Stimulated activated CD4-positive, alpha-beta T cell treated with anti-CD3 and anti-CD28 coated beads, Interleukin-15, amount 100 ng/mL, for 24 hours (primary cell): ENCODE measurements around the gene TXNDC5.

ENCODE experiments used
- DNase-seq: peaks from one replicate; pipeline ENCODE4 v3.0.0-alpha.2; 2020

The TXNDC5 gene

DNA sequence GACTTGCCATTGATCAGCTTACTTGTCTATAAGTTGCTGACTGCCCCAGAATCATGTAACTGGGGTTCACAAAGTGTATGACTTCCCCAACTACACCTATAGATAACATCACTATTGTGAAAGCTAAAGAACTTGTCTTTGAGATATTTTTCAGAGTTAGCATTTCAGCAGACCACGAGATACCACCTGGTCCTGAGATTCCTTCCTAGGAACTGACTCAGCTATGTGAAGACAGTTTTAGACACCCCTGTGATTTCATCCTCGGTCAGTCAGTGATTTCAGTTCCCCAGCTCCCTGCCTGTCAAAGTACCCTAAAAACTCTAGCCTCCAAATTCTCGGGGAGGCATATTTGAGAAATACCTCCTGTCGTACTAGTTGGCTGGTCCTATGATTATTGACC is 62.4 kb downstream of the TXNDC5 start:
- DNase-seq = no peak

DNA sequence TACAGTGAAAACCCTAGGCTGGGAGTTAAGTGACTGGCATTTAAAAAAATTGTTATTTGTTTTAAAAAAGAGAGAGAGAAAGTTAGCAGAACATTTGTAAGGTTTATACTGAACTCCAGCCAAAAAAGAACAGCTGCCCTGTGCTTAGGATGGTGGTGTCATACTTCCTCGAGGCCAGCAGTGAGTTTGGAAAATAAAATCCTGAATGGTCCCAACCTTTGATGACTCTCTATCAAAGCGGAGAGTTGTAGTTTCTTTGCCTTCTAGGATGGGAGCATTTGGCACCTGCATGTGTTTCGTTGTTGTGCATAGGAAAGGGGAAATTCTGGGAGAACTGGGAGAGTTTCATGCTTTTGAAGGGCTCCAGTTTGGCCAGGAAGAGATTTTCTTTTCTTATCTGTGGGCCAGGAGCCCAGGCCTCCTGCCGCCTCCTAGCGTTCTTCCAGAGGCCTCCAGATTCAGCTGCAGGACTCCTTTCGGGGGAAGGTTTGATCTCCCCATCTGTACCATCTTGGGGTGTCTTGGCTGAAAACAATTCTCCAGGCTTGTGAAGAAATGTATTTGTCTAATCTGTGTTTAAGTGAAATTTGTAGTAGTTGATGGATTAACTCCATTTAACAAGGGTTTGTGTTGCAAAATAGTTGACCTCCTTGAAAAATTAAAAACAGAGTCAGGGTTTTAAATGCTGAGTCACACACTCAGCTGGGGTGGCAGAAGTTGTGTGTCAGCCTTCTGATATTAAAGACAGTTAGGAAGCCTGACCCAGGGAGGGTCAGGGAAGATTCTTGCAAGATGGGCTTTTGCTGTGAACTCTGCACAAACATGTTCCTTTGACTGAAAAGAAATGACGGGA is 63.4 kb downstream of the TXNDC5 start:
- no peak for DNase-seq

DNA sequence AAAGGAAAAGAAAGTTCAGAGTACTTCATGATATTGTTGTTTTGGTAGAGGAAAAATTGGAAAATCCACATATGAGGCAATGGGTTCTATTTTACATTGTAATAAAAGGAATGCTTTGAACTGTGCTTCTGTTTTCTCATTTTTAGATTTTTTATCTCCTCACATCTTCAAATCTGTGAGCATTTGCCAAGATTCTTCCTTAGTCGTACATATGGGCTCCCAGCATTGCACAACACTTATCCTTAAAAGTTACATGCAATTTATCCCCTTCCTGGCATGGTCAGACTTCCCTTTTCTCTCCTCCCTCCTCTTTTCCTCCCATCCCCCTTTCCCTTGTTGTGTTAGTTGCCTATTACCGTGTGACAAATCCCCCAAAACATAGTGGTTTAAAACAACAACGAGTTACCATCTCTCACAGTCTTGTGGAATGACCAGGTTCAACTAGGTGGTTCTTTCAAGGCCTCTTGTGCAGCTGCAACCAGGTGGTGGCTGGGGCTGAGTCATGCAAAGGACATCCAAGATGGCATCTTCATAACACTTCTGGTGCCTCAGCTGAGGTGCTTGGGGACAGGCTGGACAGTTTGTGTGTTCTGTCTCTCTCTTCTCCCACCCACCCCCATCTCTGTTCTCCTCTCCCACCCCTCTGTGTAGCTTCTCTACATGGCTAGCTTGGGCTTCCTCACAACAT is 68.7 kb downstream of the TXNDC5 start:
- DNase-seq = no peak

GRCh38 chr6:7836371-7837026 is 74.1 kb downstream of the TXNDC5 start:
- no peak for DNase-seq

DNA sequence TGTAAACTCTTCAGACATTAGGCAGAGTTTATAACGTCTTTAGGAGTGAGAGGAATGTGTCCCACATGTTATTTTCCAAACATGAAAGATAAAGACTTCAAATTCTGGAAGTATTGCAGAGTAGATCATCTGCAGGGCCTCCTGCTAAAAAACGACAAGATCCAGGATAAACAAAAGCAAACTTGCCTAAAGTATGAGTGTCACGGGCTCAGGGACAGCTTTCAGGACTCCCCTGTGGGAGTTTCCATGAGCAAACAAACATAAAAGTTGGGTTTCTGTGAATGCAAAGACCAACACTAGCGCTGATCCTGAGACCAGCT is 76.9 kb downstream of the TXNDC5 start:
- DNase-seq = no peak

GRCh38 chr6:7832904-7833750 is 77.5 kb downstream of the TXNDC5 start:
- DNase-seq = no peak
